NB4 (cell line): Measurements from ENCODE around the gene DEUP1.

Experiments used
- POLR2A ChIP-seq: IDR thresholded peaks from 2 replicates; pipeline ENCODE4 v1.6.1; 2011; ENCODE audit warnings: mild to moderate bottlenecking; ENCODE audit not compliant: insufficient read length; ENCODE audit errors: extremely low read depth
- TF ChIP-seq, protein P1 (sequence below): IDR thresholded peaks from one replicate; pipeline ENCODE4 v1.5.1; 2012; ENCODE audit warnings: low read depth, low read length
- TF ChIP-seq, protein P2 (sequence below): IDR thresholded peaks from 2 replicates; pipeline ENCODE4 v1.6.1; 2011; ENCODE audit warnings: low read depth, low read length

DNA sequence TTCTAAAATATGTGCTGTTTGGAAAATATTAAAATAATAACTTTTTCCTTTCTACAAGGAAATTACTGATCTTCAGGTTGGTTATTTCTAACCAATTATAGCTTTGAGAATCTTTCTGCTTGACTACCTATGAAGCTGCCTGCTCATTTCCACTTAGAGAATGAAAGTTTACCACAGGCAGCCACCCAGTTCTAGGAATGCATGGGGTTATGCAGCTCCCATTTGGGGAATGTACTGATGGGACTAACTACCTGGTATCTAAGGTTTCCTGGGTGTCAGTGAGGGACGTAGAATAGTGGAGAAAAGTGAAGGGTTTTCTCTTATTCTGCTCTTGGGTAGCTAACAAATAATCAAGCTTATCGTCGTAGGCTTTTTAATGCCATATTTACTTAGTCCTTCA, 73.4 kb downstream of the DEUP1 start:
- TF ChIP-seq, protein P1, sequence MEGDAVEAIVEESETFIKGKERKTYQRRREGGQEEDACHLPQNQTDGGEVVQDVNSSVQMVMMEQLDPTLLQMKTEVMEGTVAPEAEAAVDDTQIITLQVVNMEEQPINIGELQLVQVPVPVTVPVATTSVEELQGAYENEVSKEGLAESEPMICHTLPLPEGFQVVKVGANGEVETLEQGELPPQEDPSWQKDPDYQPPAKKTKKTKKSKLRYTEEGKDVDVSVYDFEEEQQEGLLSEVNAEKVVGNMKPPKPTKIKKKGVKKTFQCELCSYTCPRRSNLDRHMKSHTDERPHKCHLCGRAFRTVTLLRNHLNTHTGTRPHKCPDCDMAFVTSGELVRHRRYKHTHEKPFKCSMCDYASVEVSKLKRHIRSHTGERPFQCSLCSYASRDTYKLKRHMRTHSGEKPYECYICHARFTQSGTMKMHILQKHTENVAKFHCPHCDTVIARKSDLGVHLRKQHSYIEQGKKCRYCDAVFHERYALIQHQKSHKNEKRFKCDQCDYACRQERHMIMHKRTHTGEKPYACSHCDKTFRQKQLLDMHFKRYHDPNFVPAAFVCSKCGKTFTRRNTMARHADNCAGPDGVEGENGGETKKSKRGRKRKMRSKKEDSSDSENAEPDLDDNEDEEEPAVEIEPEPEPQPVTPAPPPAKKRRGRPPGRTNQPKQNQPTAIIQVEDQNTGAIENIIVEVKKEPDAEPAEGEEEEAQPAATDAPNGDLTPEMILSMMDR, result no peak
- TF ChIP-seq, protein P2, sequence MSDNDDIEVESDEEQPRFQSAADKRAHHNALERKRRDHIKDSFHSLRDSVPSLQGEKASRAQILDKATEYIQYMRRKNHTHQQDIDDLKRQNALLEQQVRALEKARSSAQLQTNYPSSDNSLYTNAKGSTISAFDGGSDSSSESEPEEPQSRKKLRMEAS, result no peak
- TF ChIP-seq POLR2A, result no peak
